Endodermal cell (in vitro differentiated cells): ENCODE data around the gene CHMP4A. TPM values are rescaled to one million over a fixed set of nuclear protein-coding genes. Genes with fewer than 3 reads are reported as not detected.
A peak's percentile ranks its signal among the peaks of the same experiment; 100 is the strongest.

Source experiments
- DNase-seq: peaks from one replicate; pipeline ENCODE4 v3.0.0-alpha.2; 2017
- H3K27ac ChIP-seq: 2 replicates; pipeline ENCODE4 v1.5.1; 2013; ENCODE audit warnings: mild to moderate bottlenecking, low read depth, low read length, moderate library complexity
- H3K27me3 ChIP-seq: 2 replicates; pipeline ENCODE4 v1.6.1; 2013; ENCODE audit warnings: mild to moderate bottlenecking, low read length, moderate library complexity; ENCODE audit not compliant: insufficient read depth, control insufficient read depth, poor library complexity, severe bottlenecking
- H3K36me3 ChIP-seq: 2 replicates; pipeline ENCODE4 v1.7.0; 2013; ENCODE audit warnings: mild to moderate bottlenecking, low read length, moderate library complexity; ENCODE audit not compliant: control insufficient read depth, insufficient read depth
- H3K4me1 ChIP-seq: one replicate; pipeline ENCODE4 v1.7.0; 2013; ENCODE audit warnings: low read length; ENCODE audit not compliant: control insufficient read depth, insufficient read depth
- H3K4me3 ChIP-seq: 2 replicates; pipeline ENCODE4 v1.5.1; 2013; ENCODE audit warnings: mild to moderate bottlenecking, low read length, moderate library complexity
- H3K9ac ChIP-seq: 2 replicates; pipeline ENCODE4 v1.6.1; 2013; ENCODE audit warnings: mild to moderate bottlenecking, low read length, moderate library complexity; ENCODE audit not compliant: poor library complexity, severe bottlenecking; ENCODE audit errors: extremely low read depth
- H3K9me3 ChIP-seq: 2 replicates; pipeline ENCODE4 v1.6.1; 2013; ENCODE audit warnings: mild to moderate bottlenecking, low read length, moderate library complexity; ENCODE audit not compliant: control insufficient read depth
- H3K27ac Mint-ChIP-seq: 2 replicates; pipeline ENCODE4 v1.8.0; 2020; ENCODE audit warnings: mixed read lengths
- H3K27me3 Mint-ChIP-seq: 2 replicates; pipeline ENCODE4 v1.8.0; 2021; ENCODE audit warnings: mild to moderate bottlenecking, mixed read lengths; ENCODE audit not compliant: insufficient read depth
- H3K36me3 Mint-ChIP-seq: 2 replicates; pipeline ENCODE4 v1.8.0; 2020; ENCODE audit warnings: low read depth, mixed read lengths
- H3K4me1 Mint-ChIP-seq: 2 replicates; pipeline ENCODE4 v1.8.0; 2020; ENCODE audit warnings: mixed read lengths
- H3K4me3 Mint-ChIP-seq: 2 replicates; pipeline ENCODE4 v1.8.0; 2020; ENCODE audit warnings: mild to moderate bottlenecking, moderate library complexity, mixed read lengths
- H3K9me3 Mint-ChIP-seq: 2 replicates; pipeline ENCODE4 v1.8.0; 2020; ENCODE audit warnings: mild to moderate bottlenecking, mixed read lengths
- CTCF ChIP-seq: fragments of 200-600 bp; sonication (generic); conservative IDR thresholded peaks from 2 replicates; pipeline ENCODE4 v1.5.0; 2021; ENCODE audit warnings: antibody characterized with exemption, mild to moderate bottlenecking
- WGBS, 2 experiments: methylation state at CpG; one replicate each; pipeline versions ENCODE4 v1.1.5 to v1.1.7; 2013; ENCODE audit warnings: missing lambda C conversion rate in 2 of 2, mixed read lengths in 1 of 2; ENCODE audit not compliant: insufficient coverage in 1 of 2, insufficient read length in 1 of 2; 5-methylcytosine and 5-hydroxymethylcytosine counted together
- total RNA-seq, 2 donors: library from RNA; stranded (reverse); fragmentation: NEBNext Ultra II Directional in 1 of 2; extraction: Animal tissue kit (Norgen Biotek cat#: 25700) in 1 of 2; gene quantifications; 2 replicates in 1 of 2; 3 replicates in 1 of 2; pipeline ENCODE4 v1.2.1, GENCODE V29; 2021

The CHMP4A gene
- total RNA-seq, 2 donors from 2014 or later: 38.8 to 44.3 TPM

- no peaks in the 10 kb centered on the region for H3K27me3 Mint-ChIP-seq
- no peak for TF ChIP-seq CTCF
- H3K4me1 Mint-ChIP-seq: peaks cover 8% of the 10 kb centered on the region
- peaks cover 28% of the 10 kb centered on the region for H3K36me3 ChIP-seq
- H3K9me3 Mint-ChIP-seq: peaks cover 32% of the 10 kb centered on the region
- no peak overlapping the region for H3K27ac Mint-ChIP-seq
- H3K9ac ChIP-seq: no peak overlapping the region
- H3K4me3 Mint-ChIP-seq: no peak overlapping the region
- H3K4me1 ChIP-seq: no peaks in the 10 kb centered on the region
- peaks cover 52% of the 10 kb centered on the region for H3K36me3 Mint-ChIP-seq
- WGBS, 2 experiments: 95 to 96% methylated on average over 4 to 6 of the region's 7 CpGs
- no peaks in the 10 kb centered on the region for H3K27me3 ChIP-seq
- DNase-seq: no peak
- H3K27ac ChIP-seq: no peak overlapping the region
- H3K4me3 ChIP-seq: no peak overlapping the region
- peaks cover 23% of the 10 kb centered on the region for H3K9me3 ChIP-seq
These were observed 14.3 kb downstream of the CHMP4A start for GRCh38 chr14:24198814-24199524.

- Mint-ChIP-seq H3K9me3 (peaks cover 19% of the 10 kb centered on the region), H3K27me3 (no peaks in the 10 kb centered on the region), H3K4me3 (peak overlapping the region; percentile 77), H3K36me3 (peaks cover 51% of the 10 kb centered on the region), H3K27ac (peak overlapping the region; percentile 39), H3K4me1 (peaks cover 8% of the 10 kb centered on the region)
- DNase-seq: no peak
- Histone ChIP-seq H3K9ac (no peak overlapping the region), H3K4me3 (peak overlapping the region; percentile 91), H3K27ac (no peak overlapping the region), H3K27me3 (no peaks in the 10 kb centered on the region), H3K4me1 (no peaks in the 10 kb centered on the region), H3K9me3 (peaks cover 11% of the 10 kb centered on the region), H3K36me3 (peaks cover 36% of the 10 kb centered on the region)
- WGBS, 2 experiments: 97 to 100% methylated on average over 1 of the region's 2 CpGs
- no peak for TF ChIP-seq CTCF
These were observed 16.2 kb downstream of the CHMP4A start for GRCh38 chr14:24197056-24197450.

GRCh38 chr14:24196071-24197055 lies 16.9 kb downstream of the CHMP4A start:
- no peak for DNase-seq

More at GRCh38 chr14:24196071-24197055, 16.9 kb downstream of the CHMP4A start:
- peaks cover 8% of the 10 kb centered on the region for H3K4me1 Mint-ChIP-seq
- H3K4me3 ChIP-seq: peak overlapping the region; percentile 91
- peak overlapping the region; percentile 96 for H3K27ac ChIP-seq
- WGBS, 2 experiments: 28 to 38% methylated on average over 22 to 33 of the region's 33 CpGs
- H3K4me1 ChIP-seq: no peaks in the 10 kb centered on the region
- peaks cover 12% of the 10 kb centered on the region for H3K9me3 Mint-ChIP-seq
- peak overlapping the region; percentile 77 for H3K4me3 Mint-ChIP-seq
- H3K9ac ChIP-seq: peak overlapping the region; percentile 93
- peaks cover 37% of the 10 kb centered on the region for H3K36me3 ChIP-seq
- H3K27me3 ChIP-seq: no peaks in the 10 kb centered on the region
- no peaks in the 10 kb centered on the region for H3K27me3 Mint-ChIP-seq
- no peak for TF ChIP-seq CTCF
- peaks cover 4% of the 10 kb centered on the region for H3K9me3 ChIP-seq
- peaks cover 51% of the 10 kb centered on the region for H3K36me3 Mint-ChIP-seq
- H3K27ac Mint-ChIP-seq: peak overlapping the region; percentile 96
